Measurements from ENCODE around the gene NEK11.

NEK11 gene

DNA sequence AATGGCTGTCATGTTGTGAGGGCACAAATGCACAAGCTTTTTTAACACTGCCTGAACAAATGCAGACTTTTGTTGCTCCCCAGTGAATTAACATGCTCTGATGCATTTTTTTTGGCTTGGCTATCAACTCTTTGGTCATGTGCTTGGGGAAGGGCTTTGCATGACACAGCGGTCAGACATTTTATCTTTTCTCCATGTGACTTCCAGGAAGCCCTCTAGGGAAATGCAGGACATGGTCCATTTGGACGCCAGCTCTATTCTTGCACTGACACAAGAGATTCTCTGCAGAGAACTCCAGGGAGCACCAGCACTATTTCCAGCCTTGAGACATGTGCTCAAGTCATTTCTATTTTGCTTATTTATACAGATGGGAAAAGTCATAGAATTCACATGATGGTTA is 46.2 kb downstream of the NEK11 start:
- no peak overlapping the region for H3K4me2 ChIP-seq (ENCODE audit: low read length)
- H3K36me3 ChIP-seq (ENCODE audit: control insufficient read depth, insufficient read depth, low read length): no peaks in the 10 kb centered on the region
- no peak overlapping the region for H3K27ac ChIP-seq
- H3K4me3 ChIP-seq (ENCODE audit: low read depth, low read length): no peak overlapping the region
- no peak for TF ChIP-seq CTCF (IDR thresholded peaks at IDR 0.05)
- H3K9ac ChIP-seq: no peak overlapping the region
- H3K27me3 ChIP-seq (ENCODE audit: control insufficient read depth, insufficient read depth, low read length): no peaks in the 10 kb centered on the region
- H3K4me1 ChIP-seq: peaks cover 8% of the 10 kb centered on the region
- no peaks in the 10 kb centered on the region for H3K9me3 ChIP-seq (ENCODE audit: control insufficient read depth, low read length)
- no peaks in the 10 kb centered on the region for H3K79me2 ChIP-seq
- H2AFZ ChIP-seq: no peak overlapping the region

DNA sequence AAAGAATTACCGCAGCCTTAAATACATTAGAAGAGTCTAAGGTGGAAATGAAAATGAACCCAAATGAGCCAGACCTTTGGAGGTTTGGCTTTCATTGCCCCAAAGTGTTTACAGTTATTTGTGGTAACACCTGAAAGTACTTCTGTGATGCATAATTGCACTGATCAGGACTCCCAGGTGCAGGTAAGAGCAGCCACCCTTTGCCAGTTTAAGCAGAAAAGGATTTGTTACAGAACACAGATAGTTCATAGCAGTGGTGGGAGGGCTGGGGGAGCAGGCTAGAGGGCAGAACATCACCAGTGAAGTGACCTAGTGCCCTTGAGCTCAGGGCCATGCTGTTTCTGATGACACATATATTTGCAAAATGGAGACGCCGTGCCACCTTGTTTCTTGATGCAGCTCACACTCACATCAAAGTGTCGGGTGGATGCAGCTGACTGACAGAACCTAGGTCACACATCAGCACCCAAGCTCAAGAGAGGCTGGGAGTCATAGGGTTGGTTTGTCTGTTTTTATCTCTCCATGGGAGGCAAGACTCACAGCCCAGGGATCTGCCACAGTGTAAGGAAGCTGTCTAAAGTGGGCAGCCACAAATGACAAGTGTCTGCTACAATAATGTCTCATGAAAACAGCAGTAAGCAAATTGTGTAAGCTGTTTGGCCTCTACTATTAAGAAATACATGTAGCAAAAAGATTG is 49.1 kb downstream of the NEK11 start:
- H3K27me3 ChIP-seq (ENCODE audit: control insufficient read depth, insufficient read depth, low read length): no peaks in the 10 kb centered on the region
- no peak overlapping the region for H3K27ac ChIP-seq
- peaks cover 8% of the 10 kb centered on the region for H3K4me1 ChIP-seq
- H3K9ac ChIP-seq: no peak overlapping the region
- H2AFZ ChIP-seq: no peak overlapping the region
- H3K79me2 ChIP-seq: no peaks in the 10 kb centered on the region
- H3K4me2 ChIP-seq (ENCODE audit: low read length): no peak overlapping the region
- no peaks in the 10 kb centered on the region for H3K9me3 ChIP-seq (ENCODE audit: control insufficient read depth, low read length)
- no peaks in the 10 kb centered on the region for H3K36me3 ChIP-seq (ENCODE audit: control insufficient read depth, insufficient read depth, low read length)
- no peak for TF ChIP-seq CTCF (IDR thresholded peaks at IDR 0.05)
- no peak overlapping the region for H3K4me3 ChIP-seq (ENCODE audit: low read depth, low read length)

DNA sequence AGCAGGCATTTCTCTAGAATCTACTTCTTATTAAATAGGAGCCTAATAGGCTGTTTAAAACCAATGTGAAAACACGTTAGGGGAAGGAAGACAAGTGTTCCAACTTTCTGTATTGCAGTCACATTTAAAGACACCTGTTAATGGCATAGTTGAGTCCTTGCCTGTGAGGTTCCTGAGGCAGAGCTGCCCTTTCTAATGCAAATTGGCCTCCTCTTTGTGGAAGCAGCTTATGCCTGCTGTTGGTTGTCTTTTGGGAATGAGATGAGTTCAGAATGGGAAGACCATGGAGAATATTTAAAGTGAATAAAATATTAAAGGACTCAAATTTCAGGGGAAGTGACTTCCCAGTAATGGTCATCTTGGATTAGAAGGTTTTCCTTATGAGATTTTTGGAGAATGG is 51.2 kb downstream of the NEK11 start:
- H3K4me1 ChIP-seq: peaks cover 8% of the 10 kb centered on the region
- no peak for TF ChIP-seq CTCF (IDR thresholded peaks at IDR 0.05)
- no peak overlapping the region for H3K4me3 ChIP-seq (ENCODE audit: low read depth, low read length)
- no peaks in the 10 kb centered on the region for H3K79me2 ChIP-seq
- H3K9me3 ChIP-seq (ENCODE audit: control insufficient read depth, low read length): no peaks in the 10 kb centered on the region
- H3K4me2 ChIP-seq (ENCODE audit: low read length): no peak overlapping the region
- no peaks in the 10 kb centered on the region for H3K27me3 ChIP-seq (ENCODE audit: control insufficient read depth, insufficient read depth, low read length)
- no peak overlapping the region for H3K27ac ChIP-seq
- no peak overlapping the region for H2AFZ ChIP-seq
- no peak overlapping the region for H3K9ac ChIP-seq
- no peaks in the 10 kb centered on the region for H3K36me3 ChIP-seq (ENCODE audit: control insufficient read depth, insufficient read depth, low read length)

GRCh38 chr3:131079086-131079485 is 52.4 kb downstream of the NEK11 start:
- no peaks in the 10 kb centered on the region for H3K79me2 ChIP-seq
- peaks cover 8% of the 10 kb centered on the region for H3K4me1 ChIP-seq
- no peaks in the 10 kb centered on the region for H3K9me3 ChIP-seq (ENCODE audit: control insufficient read depth, low read length)
- no peak overlapping the region for H3K27ac ChIP-seq
- no peak overlapping the region for H3K9ac ChIP-seq
- no peak overlapping the region for H2AFZ ChIP-seq
- H3K36me3 ChIP-seq (ENCODE audit: control insufficient read depth, insufficient read depth, low read length): no peaks in the 10 kb centered on the region
- no peak overlapping the region for H3K4me3 ChIP-seq (ENCODE audit: low read depth, low read length)
- no peaks in the 10 kb centered on the region for H3K27me3 ChIP-seq (ENCODE audit: control insufficient read depth, insufficient read depth, low read length)
- H3K4me2 ChIP-seq (ENCODE audit: low read length): no peak overlapping the region
- TF ChIP-seq CTCF (IDR thresholded peaks at IDR 0.05): no peak

DNA sequence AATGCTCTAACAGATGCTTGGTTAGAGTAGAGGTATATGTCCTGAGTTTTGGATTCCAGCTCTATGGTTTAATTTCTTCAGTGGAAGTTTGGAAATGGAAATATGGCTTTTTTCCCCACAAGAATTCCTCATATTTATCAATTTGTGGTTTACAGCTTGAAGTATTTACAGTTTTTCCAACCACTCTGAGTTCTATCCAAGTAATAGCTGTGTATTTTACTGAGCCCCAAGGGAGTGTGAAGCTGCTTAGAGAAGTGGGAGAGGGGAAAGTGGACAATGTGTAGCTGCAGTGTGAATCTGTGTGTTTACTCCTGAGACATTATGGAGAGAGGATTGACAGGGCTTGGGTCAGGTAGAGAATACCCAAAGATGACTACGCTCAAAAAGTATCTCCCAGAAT is 54.5 kb downstream of the NEK11 start:
- Histone ChIP-seq H3K4me2 (ENCODE audit: low read length) (no peak overlapping the region), H3K4me1 (peaks cover 8% of the 10 kb centered on the region), H3K27me3 (ENCODE audit: control insufficient read depth, insufficient read depth, low read length) (no peaks in the 10 kb centered on the region), H3K79me2 (no peaks in the 10 kb centered on the region), H3K36me3 (ENCODE audit: control insufficient read depth, insufficient read depth, low read length) (no peaks in the 10 kb centered on the region), H3K27ac (no peak overlapping the region), H2AFZ (no peak overlapping the region), H3K9me3 (ENCODE audit: control insufficient read depth, low read length) (no peaks in the 10 kb centered on the region), H3K9ac (no peak overlapping the region), H3K4me3 (ENCODE audit: low read depth, low read length) (no peak overlapping the region)
- no peak for TF ChIP-seq CTCF (IDR thresholded peaks at IDR 0.05)
